Mucosa of descending colon (tissue), 3 donors: Measurements from ENCODE around the gene IL34. TPM values are rescaled to one million over a fixed set of nuclear protein-coding genes. Genes with fewer than 3 reads are reported as not detected.

Experiments used
- ATAC-seq: fragments of 200-7000 bp; cut with Tn5 transposase; one replicate; pipeline ENCODE4 v1.9.1; 2020; ENCODE audit warnings: mild to moderate bottlenecking, moderate library complexity
- DNase-seq, 3 donors: peaks; one replicate each; pipeline ENCODE4 v3.0.0-alpha.2; 2020
- H3K36me3 ChIP-seq: fragments of 200-600 bp; one replicate; pipeline ENCODE4 v1.8.0; 2021; ENCODE audit warnings: low read depth, mild to moderate bottlenecking
- H3K4me1 ChIP-seq: fragments of 200-600 bp; one replicate; pipeline ENCODE4 v1.8.0; 2021; ENCODE audit warnings: low read depth, mild to moderate bottlenecking
- H3K4me3 ChIP-seq: fragments of 200-600 bp; one replicate; pipeline ENCODE4 v1.8.0; 2021; ENCODE audit warnings: mild to moderate bottlenecking
- H3K9me3 ChIP-seq: fragments of 200-600 bp; one replicate; pipeline ENCODE4 v1.8.0; 2021; ENCODE audit warnings: mild to moderate bottlenecking
- intact Hi-C, 2 donors: fragments of 100-400 bp; cut with DNase I in 1 of 2; cut with micrococcal nuclease in 1 of 2; formaldehyde crosslinking; loops; one replicate each; pipeline versions ENCODE4 v1.11.0 to v1.11.1; 2022; cut with DNase I, micrococcal nuclease
- total RNA-seq, 3 donors: library from RNA; stranded (reverse); fragmentation: NEBNext Ultra II Directional in 2 of 3; extraction: Animal tissue kit (Norgen Biotek cat#: 25700) in 2 of 3; gene quantifications; one replicate each; pipeline versions ENCODE4 v1.2.1 to v1.2.4, GENCODE V29; 2021 to 2023
- TF ChIP-seq, protein P1 (sequence below): fragments of 200-600 bp; IDR thresholded peaks from one replicate; pipeline ENCODE4 v1.8.0; 2022; ENCODE audit warnings: antibody characterized with exemption, mild to moderate bottlenecking
- donor health status: DM: no; HTN: no; CAD: no; lungs with moderate emphysema.
- donor health status: DM: no; HTN: no; CAD: no.
- donor health status: DM: no; HTN: yes; CAD: no.

The IL34 gene
- total RNA-seq, 3 donors from 2014 or later = 1.2 to 2.2 (median 1.8) TPM

DNA sequence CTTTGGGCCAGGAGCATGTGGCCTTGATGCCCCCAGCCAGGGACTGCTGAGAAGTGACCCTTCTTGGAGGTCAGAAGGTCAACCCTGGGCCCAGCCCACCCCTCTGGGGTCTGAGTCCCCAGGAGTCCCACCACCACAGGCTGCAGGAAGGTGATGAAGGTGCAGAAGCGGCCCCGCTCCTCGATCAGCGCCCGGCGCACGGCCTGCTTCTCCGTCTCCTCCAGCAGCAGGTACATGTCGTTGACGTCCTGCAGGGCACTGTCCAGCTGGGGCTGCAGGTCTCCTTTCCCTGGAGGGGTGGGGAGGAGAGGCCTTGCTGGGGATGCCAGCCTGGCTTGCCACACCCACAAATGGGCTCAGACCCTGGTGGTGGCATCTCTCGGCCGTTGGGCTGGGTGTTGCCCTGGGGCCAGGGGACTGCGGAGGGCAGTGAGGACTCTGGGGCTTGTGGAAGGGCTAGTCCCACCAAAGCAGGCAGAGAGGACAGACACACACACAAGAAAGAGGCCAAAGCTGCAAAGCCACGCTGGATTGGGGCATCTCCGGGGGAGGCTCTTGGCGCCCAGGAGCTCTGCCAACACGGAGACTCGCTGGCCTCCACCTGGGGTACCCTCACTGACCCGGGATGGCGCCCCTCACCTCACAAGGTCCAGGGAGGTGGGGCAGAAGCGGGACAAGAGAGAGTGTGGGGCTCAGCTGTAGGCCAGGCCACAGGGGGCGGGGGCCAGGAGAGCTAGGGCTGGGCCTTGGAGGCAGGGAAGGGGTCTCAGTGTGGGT is 31.9 kb downstream of the IL34 start:
- peaks cover 10% of the 10 kb centered on the region for H3K4me1 ChIP-seq
- H3K9me3 ChIP-seq = no peaks in the 10 kb centered on the region
- peak in 2 of 3 donors; percentile 27 to 45 for DNase-seq
- no peak for ATAC-seq
- H3K4me3 ChIP-seq = no peak overlapping the region
- no peaks in the 10 kb centered on the region for H3K36me3 ChIP-seq
- TF ChIP-seq, protein P1, sequence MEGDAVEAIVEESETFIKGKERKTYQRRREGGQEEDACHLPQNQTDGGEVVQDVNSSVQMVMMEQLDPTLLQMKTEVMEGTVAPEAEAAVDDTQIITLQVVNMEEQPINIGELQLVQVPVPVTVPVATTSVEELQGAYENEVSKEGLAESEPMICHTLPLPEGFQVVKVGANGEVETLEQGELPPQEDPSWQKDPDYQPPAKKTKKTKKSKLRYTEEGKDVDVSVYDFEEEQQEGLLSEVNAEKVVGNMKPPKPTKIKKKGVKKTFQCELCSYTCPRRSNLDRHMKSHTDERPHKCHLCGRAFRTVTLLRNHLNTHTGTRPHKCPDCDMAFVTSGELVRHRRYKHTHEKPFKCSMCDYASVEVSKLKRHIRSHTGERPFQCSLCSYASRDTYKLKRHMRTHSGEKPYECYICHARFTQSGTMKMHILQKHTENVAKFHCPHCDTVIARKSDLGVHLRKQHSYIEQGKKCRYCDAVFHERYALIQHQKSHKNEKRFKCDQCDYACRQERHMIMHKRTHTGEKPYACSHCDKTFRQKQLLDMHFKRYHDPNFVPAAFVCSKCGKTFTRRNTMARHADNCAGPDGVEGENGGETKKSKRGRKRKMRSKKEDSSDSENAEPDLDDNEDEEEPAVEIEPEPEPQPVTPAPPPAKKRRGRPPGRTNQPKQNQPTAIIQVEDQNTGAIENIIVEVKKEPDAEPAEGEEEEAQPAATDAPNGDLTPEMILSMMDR = no peak
- intact Hi-C loops = no loop called here

DNA sequence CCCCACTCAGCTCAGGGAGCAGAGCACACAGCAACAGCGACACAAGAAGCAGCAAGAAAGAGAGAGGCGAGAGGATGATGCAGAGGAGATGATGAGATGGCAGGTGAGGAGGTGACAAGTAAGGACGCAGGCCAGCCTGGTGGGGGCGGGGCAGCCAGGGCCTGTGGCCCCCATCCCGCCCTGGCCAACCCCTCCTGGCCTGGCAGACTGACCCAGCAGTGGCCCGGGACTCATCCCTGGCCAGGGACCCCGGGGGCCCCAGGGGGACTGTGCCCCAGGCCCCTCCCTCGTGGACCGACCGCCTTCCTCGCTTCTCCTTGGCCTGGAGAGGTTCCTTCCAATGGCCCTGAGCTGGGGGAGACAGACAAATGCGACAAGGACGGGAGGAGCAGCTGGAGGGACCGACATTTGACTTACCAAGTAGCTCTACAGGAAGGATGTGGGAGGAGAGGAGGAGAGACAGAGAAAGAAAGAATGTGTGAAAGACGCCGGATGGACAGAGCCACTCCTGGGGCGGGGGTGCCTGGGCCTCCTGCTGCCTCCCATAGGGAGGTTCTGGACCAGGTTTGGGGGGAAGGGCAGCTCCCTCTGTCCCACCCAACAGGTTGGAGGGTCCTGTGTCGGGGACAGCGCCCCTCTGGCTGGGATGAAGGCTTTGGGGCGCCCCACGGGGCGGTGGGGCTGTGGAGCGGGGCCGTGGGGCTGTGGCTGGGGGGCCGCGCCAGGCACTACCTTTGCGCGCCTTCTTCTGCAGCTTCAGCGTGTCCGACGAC is 32.7 kb downstream of the IL34 start:
- intact Hi-C loops = no loop called here
- H3K36me3 ChIP-seq = no peaks in the 10 kb centered on the region
- TF ChIP-seq, protein P1 = no peak

DNA sequence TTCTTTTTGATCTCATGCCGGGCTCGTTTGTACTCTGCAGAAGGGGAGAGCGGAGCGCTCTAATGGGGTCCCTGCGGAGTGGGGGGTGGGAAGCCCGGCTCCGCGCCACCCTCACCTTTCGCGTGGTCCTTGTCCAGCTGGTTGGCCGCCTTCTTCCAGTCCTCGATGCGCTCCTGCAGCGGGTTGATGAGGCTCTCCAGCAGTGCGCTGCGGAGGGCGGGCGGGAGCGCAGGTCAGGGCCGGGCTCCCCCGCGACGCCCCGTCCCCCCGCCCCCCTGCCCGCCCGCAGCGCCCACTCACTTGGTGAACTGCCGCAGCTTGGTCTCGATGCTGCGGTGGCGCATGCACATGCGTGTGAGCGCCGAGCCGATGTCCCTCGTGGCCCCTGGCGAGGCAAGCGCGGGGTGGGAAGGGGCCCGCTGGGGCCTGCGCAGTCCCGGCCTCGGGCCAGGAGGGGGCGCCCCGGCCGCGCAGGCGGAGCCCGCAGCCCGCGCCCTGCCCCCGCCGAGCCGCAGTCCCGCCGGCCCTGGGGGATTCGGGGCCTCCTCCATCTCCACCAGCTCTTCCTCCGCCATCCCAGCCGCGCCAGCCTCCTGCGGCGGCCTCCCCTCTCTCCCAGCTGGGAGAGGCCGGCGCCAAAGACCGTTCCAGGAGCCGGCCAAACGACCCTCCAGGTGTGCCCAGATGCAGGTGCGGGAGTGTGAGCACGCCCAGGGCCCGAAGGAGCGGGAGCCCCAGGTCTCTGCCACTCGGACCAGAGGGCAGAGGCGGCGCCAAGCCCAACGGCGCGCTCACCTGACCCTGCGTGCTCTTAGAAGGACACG is 33.5 kb downstream of the IL34 start:
- DNase-seq (peak in 2 of 3 donors; percentile 38 to 45), ATAC-seq (peak; percentile 66)
- H3K4me1 ChIP-seq = peaks cover 11% of the 10 kb centered on the region
- no peaks in the 10 kb centered on the region for H3K36me3 ChIP-seq
- intact Hi-C loops = loop anchor here (10.0 kb wide), 2 partner anchors 55 to 95 kb away; no protein-coding TSS in a partner anchor
- TF ChIP-seq, protein P1 = peak; percentile 48
- H3K4me3 ChIP-seq = no peak overlapping the region
- no peaks in the 10 kb centered on the region for H3K9me3 ChIP-seq

More for the DNA sequence above, 32.7 kb downstream of the IL34 start:
- DNase-seq (peak in 2 of 3 donors; percentile 16 to 40), ATAC-seq (no peak)
- Histone ChIP-seq H3K4me1 (peaks cover 11% of the 10 kb centered on the region), H3K9me3 (no peaks in the 10 kb centered on the region), H3K4me3 (no peak overlapping the region)

DNA sequence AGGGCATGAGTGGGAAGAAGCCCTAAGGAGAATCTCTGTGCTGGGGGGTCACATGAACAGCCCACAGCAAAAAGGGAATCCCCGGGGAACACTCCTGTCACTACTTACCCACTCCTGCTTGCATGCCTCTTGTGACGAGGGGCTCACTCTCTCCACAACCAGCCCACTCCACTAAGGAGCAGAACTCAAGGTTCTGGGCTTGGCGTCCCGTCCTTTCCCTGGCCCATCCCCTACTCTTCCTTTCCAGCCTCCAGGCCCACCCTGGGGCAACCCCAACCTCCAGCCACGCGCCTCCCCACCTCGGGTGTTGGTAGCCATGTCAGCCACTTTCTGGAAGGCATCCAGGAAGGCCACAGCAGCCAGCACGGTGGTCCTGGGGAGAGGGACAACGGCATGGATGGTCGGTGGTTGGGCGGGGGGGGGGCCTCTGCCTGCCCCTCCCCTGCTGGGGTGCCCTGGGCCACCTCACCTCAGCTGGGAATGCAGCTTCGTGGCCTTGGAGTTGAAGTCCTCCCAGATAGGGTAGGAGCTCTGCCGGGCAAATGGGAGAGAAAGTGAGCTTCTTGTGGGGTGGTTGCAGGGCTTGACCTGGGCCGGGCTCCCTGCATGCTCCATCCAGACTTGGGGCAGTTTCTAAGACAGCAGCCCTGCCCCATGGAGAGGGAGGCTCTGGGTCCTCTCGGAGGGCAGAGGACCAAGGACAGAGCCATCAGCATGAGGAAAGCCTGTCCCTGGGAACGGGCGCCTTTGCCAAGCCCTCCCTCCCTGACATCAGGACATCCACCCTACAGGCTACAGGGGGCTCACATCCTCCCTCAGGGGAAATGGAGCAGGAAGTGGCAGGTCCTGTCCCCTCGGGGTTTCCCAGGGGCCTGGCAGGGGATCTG is 34.4 kb downstream of the IL34 start:
- H3K4me3 ChIP-seq = no peak overlapping the region
- TF ChIP-seq, protein P1 = no peak
- ATAC-seq (no peak), DNase-seq (peak in 2 of 3 donors; percentile 26 to 51)
- peaks cover 16% of the 10 kb centered on the region for H3K4me1 ChIP-seq
- H3K36me3 ChIP-seq = no peaks in the 10 kb centered on the region
- intact Hi-C loops = loop anchor here (10.0 kb wide), 2 partner anchors 54 to 94 kb away; no protein-coding TSS in a partner anchor
- no peaks in the 10 kb centered on the region for H3K9me3 ChIP-seq
